K562 (cell line): Measurements from ENCODE around the gene GLB1L. TPM values are rescaled to one million over a fixed set of nuclear protein-coding genes. Genes with fewer than 3 reads are reported as not detected.

ENCODE experiments used
- BACH1 ChIP-seq: fragments of 200-800 bp; sonication (Bioruptor generic); IDR thresholded peaks from 2 replicates; pipeline ENCODE4 v1.6.1; 2016; ENCODE audit warnings: missing genetic modification characterization, missing compliant biosample characterization
- CBX2 ChIP-seq: fragments of 200-600 bp; sonication (generic); IDR thresholded peaks from one replicate; pipeline ENCODE4 v1.6.1; 2012; ENCODE audit warnings: mild to moderate bottlenecking, low read length, inconsistent platforms; ENCODE audit not compliant: insufficient read depth, poor library complexity, severe bottlenecking
- CBX5 ChIP-seq: IDR thresholded peaks from 2 replicates; pipeline ENCODE4 v1.6.1; 2014; ENCODE audit warnings: low read depth, borderline replicate concordance
- CC2D1A ChIP-seq: fragments of 450-650 bp; IDR thresholded peaks from 2 replicates; pipeline ENCODE4 v1.6.1; 2017; ENCODE audit warnings: mild to moderate bottlenecking
- FOXA1 ChIP-seq: fragments of 450-650 bp; IDR thresholded peaks from 2 replicates; pipeline ENCODE4 v1.6.1; 2016; ENCODE audit warnings: mild to moderate bottlenecking, borderline replicate concordance
- GTF2E2 ChIP-seq: fragments of 200-800 bp; sonication (Bioruptor generic); IDR thresholded peaks from 2 replicates; pipeline ENCODE4 v1.6.1; 2016; ENCODE audit warnings: missing genetic modification characterization, missing compliant biosample characterization
- HDAC2 ChIP-seq: fragments of 450-650 bp; IDR thresholded peaks from 2 replicates; pipeline ENCODE4 v1.6.1; 2016; ENCODE audit warnings: mild to moderate bottlenecking
- MAFF ChIP-seq: IDR thresholded peaks from 2 replicates; pipeline ENCODE4 v1.6.1; 2012; ENCODE audit warnings: low read length, improper control_type of control experiment
- NEUROD1 ChIP-seq: fragments of 150-350 bp; IDR thresholded peaks from 2 replicates; pipeline ENCODE4 v1.6.1; 2014; ENCODE audit warnings: borderline replicate concordance, low read length, low read depth; ENCODE audit not compliant: partially characterized antibody
- SIX5 ChIP-seq, 2 experiments: IDR thresholded peaks; 2 replicates each; pipeline ENCODE4 v1.6.1; 2011; ENCODE audit warnings: low read length in 2 of 2, borderline replicate concordance in 1 of 2, low read depth in 1 of 2, mild to moderate bottlenecking in 1 of 2, moderate library complexity in 1 of 2; ENCODE audit not compliant: insufficient read depth in 1 of 2
- SMAD2 ChIP-seq: fragments of 150-350 bp; IDR thresholded peaks from 2 replicates; pipeline ENCODE4 v1.6.1; 2014; ENCODE audit warnings: low read depth, mild to moderate bottlenecking, low read length
- TCFL5 ChIP-seq: fragments of 250-450 bp; sonication (Bioruptor Pico); conservative IDR thresholded peaks from 2 replicates; pipeline ENCODE4 v1.6.1; 2021; ENCODE audit warnings: mild to moderate bottlenecking, moderate library complexity, matching md5 sums
- ZNF589 ChIP-seq: fragments of 200-800 bp; sonication (Bioruptor generic); IDR thresholded peaks from 2 replicates; pipeline ENCODE4 v1.6.1; 2016; ENCODE audit warnings: low read depth, missing genetic modification characterization, missing compliant biosample characterization
- polyA plus RNA-seq, 8 experiments: library from polyadenylated mRNA; depleted of rRNA in 4 of 8; stranded (reverse) in 5 of 8; unstranded in 3 of 8; fragments of >200 nt; fragmentation: Nextera tagmentation in 2 of 8; fragmentation: Illumina TruSeq in 1 of 8; extraction: Ambion mirVana in 2 of 8; extraction: Trizol in 1 of 8; gene quantifications; 2 replicates each; pipeline versions ENCODE4 v1.2.1 to v1.2.3, GENCODE V29; 2011 to 2014; ENCODE audit warnings: inconsistent platforms in 1 of 8, missing spikeins in 1 of 8
- total RNA-seq, 7 experiments: library from RNA; depleted of rRNA in 6 of 7; stranded (reverse); fragments of >200 nt in 6 of 7; fragmentation: Illumina TruSeq in 2 of 7; extraction: Trizol in 2 of 7; gene quantifications; 2 replicates each; pipeline versions ENCODE4 v1.2.1 to v1.2.3, GENCODE V29; 2011 to 2021; ENCODE audit warnings: low replicate concordance in 1 of 7
- TF ChIP-seq, protein P1 (sequence below): fragments of 450-650 bp; IDR thresholded peaks from 2 replicates; pipeline ENCODE4 v1.6.1; 2016; ENCODE audit warnings: missing biosample characterization, missing genetic modification characterization
- TF ChIP-seq, protein P2 (sequence below): fragments of 450-650 bp; formaldehyde crosslinking; IDR thresholded peaks from 2 replicates; pipeline ENCODE4 v1.4.0; 2020; ENCODE audit warnings: mild to moderate bottlenecking, moderate library complexity

GLB1L gene
- total and polyA plus RNA-seq, 9 of the 15 experiments (the other 6 are each of a cell fraction or from before 2014, with no cell fraction given): 0.42 to 2.9 (median 2.5) TPM

GRCh38 chr2:219294356-219295351 is 49.4 kb upstream of the GLB1L start (continued):
- TF ChIP-seq NEUROD1 (peak; percentile 34), HDAC2 (no peak), MAFF (no peak), SMAD2 (no peak), SIX5 (IDR thresholded peaks at IDR 0.05; ENCODE audit: borderline replicate concordance in 1 of 2, insufficient read depth in 1 of 2, low read depth in 1 of 2, low read length in 2 of 2) (no peak), FOXA1 (no peak), GTF2E2 (no peak), ZNF589 (no peak), CBX5 (no peak; the same call in 1 of the 2 replicates), CC2D1A (no peak), BACH1 (tag) (no peak), TCFL5 (CRISPR knock-in tag) (no peak), CBX2 (no peak)
- TF ChIP-seq, protein P1, sequence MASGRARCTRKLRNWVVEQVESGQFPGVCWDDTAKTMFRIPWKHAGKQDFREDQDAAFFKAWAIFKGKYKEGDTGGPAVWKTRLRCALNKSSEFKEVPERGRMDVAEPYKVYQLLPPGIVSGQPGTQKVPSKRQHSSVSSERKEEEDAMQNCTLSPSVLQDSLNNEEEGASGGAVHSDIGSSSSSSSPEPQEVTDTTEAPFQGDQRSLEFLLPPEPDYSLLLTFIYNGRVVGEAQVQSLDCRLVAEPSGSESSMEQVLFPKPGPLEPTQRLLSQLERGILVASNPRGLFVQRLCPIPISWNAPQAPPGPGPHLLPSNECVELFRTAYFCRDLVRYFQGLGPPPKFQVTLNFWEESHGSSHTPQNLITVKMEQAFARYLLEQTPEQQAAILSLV (tag): no peak
- TF ChIP-seq, protein P2, sequence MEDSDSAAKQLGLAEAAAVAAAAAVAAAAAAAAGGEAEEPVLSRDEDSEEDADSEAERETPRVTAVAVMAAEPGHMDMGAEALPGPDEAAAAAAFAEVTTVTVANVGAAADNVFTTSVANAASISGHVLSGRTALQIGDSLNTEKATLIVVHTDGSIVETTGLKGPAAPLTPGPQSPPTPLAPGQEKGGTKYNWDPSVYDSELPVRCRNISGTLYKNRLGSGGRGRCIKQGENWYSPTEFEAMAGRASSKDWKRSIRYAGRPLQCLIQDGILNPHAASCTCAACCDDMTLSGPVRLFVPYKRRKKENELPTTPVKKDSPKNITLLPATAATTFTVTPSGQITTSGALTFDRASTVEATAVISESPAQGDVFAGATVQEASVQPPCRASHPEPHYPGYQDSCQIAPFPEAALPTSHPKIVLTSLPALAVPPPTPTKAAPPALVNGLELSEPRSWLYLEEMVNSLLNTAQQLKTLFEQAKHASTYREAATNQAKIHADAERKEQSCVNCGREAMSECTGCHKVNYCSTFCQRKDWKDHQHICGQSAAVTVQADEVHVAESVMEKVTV: 0 out of 2 replicates have a peak, but pooled peaks have one; percentile 55
